ENCODE measurements around the gene ZC3H7A. TPM values are rescaled to one million over a fixed set of nuclear protein-coding genes. Genes with fewer than 3 reads are reported as not detected.

Gene ZC3H7A
- total and polyA plus RNA-seq, 9 of the 15 experiments (the other 6 are each of a cell fraction or from before 2014, with no cell fraction given): 19.8 to 49.1 (median 28.2) TPM

- ChIA-PET CTCF (ENCODE audit: low intra/inter-chr PET ratio) (no interaction called here), POLR2A (interaction anchor here (1.5 to 1.7 kb wide), 2 partner anchors 9 to 35 kb away, joined by 4 to 10 read pairs; no protein-coding TSS in a partner anchor)
- H3K9me3 ChIP-seq (replicated peaks; ENCODE audit: control insufficient read depth, insufficient read depth, low read depth, low read length): no peaks in the 10 kb centered on the region
- H3K27me3 ChIP-seq (ENCODE audit: control insufficient read depth in 2 of 2, insufficient read depth in 2 of 2, low read length in 2 of 2): no peaks in the 10 kb centered on the region
- WGBS (ENCODE audit: insufficient coverage, low coverage, missing lambda C conversion rate): 28% methylated on average over 3 of the region's 3 CpGs
- H3K36me3 ChIP-seq (ENCODE audit: control insufficient read depth, insufficient read depth, low read length): peaks cover 40% of the 10 kb centered on the region
- H3K9me1 ChIP-seq (ENCODE audit: control insufficient read depth, insufficient read depth, low read length): no peaks in the 10 kb centered on the region
- intact Hi-C loops (cut with micrococcal nuclease): no loop called here
- peak in 1 of 4 experiments; percentile 11 for DNase-seq (ENCODE audit: extremely low read depth in 1 of 4, low spot score in 3 of 4)
- H3K9ac ChIP-seq (ENCODE audit: insufficient read depth in 1 of 2, low read depth in 2 of 2, low read length in 2 of 2): peak overlapping the region in 1 of 2 experiments; percentile 82; a peak in 1 of 4 replicates
- in situ Hi-C loops (cut with MboI): no loop called here
- ATAC-seq: no peak
- H3K27ac ChIP-seq (ENCODE audit: extremely low read depth, low read depth, low read length): no peak overlapping the region
- peak overlapping the region; percentile 91; the same call in 1 of the 2 replicates for H3K4me3 ChIP-seq
- H4K20me1 ChIP-seq (replicated peaks; ENCODE audit: control insufficient read depth, insufficient read depth, low read length): peaks cover 18% of the 10 kb centered on the region
- peak overlapping the region; percentile 88 for H3K4me2 ChIP-seq (ENCODE audit: insufficient read depth, low read length)
- TF ChIP-seq ETS1 (conservative IDR thresholded peaks at IDR 0.05; ENCODE audit: control insufficient read depth, low read depth, low read length) (no peak), NFIC (IDR thresholded peaks at IDR 0.05) (no peak), KLF10 (CRISPR knock-in tag; IDR thresholded peaks at IDR 0.05) (no peak), ADNP (tag; IDR thresholded peaks at IDR 0.05) (no peak)
- peaks cover 18 to 24% of the 10 kb centered on the region in 2 experiments; a peak in 4 of 5 replicates for H3K4me1 ChIP-seq (replicated peaks in 1 of 2; ENCODE audit: control insufficient read depth in 2 of 2, insufficient read depth in 2 of 2, low read length in 2 of 2)
- FAIRE-seq: peak; percentile 37
- H2AFZ ChIP-seq (ENCODE audit: low read depth, low read length): no peak overlapping the region
- H3K79me2 ChIP-seq (ENCODE audit: control insufficient read depth, insufficient read depth, low read length): peaks cover 64% of the 10 kb centered on the region
- BruUV-seq (replicated peaks): no TSS peak
Observed at GRCh38 chr16:11740567-11740966, 56.5 kb downstream of the ZC3H7A start.
